ENCODE data around the gene FHOD3.

DNA sequence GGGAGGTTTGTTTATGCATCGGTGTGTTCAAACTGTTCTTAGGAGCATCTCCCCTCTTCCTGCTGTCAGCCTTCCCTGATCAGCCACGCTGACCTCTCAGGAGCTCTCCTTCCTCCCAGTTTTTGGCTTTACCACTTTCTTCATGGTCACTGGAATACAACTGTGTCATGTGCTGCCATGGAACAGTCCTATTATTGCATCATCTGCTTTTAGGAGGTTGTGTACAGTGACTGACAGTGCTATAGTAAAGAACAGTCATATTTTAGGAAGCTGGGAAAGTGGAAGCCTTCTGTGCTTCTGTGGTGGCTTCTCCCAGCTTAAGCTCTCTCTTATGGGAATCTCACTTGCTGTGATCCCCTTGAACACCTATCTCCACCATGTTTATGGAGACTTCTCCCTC is 365.8 kb downstream of the FHOD3 start:
- TF ChIP-seq, protein P1, sequence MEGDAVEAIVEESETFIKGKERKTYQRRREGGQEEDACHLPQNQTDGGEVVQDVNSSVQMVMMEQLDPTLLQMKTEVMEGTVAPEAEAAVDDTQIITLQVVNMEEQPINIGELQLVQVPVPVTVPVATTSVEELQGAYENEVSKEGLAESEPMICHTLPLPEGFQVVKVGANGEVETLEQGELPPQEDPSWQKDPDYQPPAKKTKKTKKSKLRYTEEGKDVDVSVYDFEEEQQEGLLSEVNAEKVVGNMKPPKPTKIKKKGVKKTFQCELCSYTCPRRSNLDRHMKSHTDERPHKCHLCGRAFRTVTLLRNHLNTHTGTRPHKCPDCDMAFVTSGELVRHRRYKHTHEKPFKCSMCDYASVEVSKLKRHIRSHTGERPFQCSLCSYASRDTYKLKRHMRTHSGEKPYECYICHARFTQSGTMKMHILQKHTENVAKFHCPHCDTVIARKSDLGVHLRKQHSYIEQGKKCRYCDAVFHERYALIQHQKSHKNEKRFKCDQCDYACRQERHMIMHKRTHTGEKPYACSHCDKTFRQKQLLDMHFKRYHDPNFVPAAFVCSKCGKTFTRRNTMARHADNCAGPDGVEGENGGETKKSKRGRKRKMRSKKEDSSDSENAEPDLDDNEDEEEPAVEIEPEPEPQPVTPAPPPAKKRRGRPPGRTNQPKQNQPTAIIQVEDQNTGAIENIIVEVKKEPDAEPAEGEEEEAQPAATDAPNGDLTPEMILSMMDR (conservative IDR thresholded peaks at IDR 0.05; ENCODE audit: low read length), result no peak
- TF ChIP-seq EZH2phosphoT487 (IDR thresholded peaks at IDR 0.05; ENCODE audit: borderline replicate concordance), result no peak
